Sigmoid colon (tissue), 4 donors: Measurements from ENCODE around the gene HPCAL1.

ENCODE experiments used
- EP300 ChIP-seq, 4 donors: sonication (generic); formaldehyde crosslinking; IDR thresholded peaks; one replicate each; pipeline ENCODE4 v1.6.1; 2017; ENCODE audit warnings: antibody characterized with exemption in 4 of 4
- POLR2A ChIP-seq, 2 donors: fragments of 450-650 bp; IDR thresholded peaks; one replicate each; pipeline ENCODE4 v1.6.1; 2016; ENCODE audit warnings: antibody characterized with exemption in 2 of 2, mild to moderate bottlenecking in 2 of 2, moderate library complexity in 2 of 2
- POLR2AphosphoS5 ChIP-seq, 4 donors: sonication (generic); formaldehyde crosslinking; IDR thresholded peaks; one replicate each; pipeline ENCODE4 v1.6.1; 2017; ENCODE audit warnings: antibody characterized with exemption in 4 of 4
- TF ChIP-seq, protein P1 (sequence below), 4 experiments: fragments of 450-650 bp in 3 of 4; fragments of 200-600 bp in 1 of 4; IDR thresholded peaks; one replicate each; pipeline ENCODE4 v1.5.1; 2016 to 2019; ENCODE audit warnings: antibody characterized with exemption in 4 of 4, mild to moderate bottlenecking in 3 of 4, moderate library complexity in 2 of 4

DNA sequence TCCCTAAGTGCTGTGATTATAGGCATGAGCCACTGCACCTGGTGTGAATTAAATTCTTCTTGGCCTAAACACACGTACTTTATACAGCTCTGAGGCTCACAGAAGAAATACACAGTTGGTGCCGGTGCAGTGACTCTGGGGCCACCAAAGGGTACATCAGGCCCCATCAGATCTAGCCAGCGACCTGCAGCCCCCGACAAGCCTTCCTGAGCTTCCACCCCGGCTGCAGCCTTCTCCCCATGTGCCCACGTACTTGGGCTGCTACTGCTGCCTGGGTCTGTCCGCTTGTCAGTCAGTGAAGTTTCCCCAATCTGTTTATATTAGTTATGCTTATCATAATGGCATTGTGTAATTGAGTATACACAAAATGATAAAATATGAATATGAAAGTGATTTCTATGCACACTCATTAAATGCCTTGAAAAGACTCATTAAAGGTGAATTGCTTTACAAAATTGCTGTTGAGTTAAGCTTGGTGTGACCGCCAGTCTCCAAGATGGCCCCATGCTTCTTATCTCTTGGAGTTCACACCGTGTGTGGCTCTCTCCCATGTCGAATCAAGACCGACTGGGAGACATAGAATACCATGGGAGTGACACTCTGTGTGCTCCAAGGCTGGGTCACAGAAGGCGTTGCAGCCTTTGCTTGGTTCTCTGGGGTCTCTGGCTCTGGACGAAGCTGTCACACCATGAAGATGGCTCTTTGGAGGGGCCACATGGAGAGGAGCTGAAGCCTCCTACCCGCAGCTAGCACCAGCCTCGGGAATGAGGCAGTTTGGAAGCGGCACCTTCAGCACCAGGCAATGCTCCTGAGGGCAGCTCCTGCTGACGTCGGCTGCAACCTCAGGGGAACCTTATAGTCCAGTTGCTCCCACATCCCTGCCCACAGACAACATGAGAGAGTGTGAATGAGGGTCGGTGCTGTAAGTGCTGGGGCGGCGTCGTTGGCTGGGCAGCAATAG, 29.2 kb upstream of the HPCAL1 start:
- TF ChIP-seq, protein P1, sequence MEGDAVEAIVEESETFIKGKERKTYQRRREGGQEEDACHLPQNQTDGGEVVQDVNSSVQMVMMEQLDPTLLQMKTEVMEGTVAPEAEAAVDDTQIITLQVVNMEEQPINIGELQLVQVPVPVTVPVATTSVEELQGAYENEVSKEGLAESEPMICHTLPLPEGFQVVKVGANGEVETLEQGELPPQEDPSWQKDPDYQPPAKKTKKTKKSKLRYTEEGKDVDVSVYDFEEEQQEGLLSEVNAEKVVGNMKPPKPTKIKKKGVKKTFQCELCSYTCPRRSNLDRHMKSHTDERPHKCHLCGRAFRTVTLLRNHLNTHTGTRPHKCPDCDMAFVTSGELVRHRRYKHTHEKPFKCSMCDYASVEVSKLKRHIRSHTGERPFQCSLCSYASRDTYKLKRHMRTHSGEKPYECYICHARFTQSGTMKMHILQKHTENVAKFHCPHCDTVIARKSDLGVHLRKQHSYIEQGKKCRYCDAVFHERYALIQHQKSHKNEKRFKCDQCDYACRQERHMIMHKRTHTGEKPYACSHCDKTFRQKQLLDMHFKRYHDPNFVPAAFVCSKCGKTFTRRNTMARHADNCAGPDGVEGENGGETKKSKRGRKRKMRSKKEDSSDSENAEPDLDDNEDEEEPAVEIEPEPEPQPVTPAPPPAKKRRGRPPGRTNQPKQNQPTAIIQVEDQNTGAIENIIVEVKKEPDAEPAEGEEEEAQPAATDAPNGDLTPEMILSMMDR (IDR thresholded peaks at IDR 0.05): no peak
- TF ChIP-seq POLR2A (IDR thresholded peaks at IDR 0.05) (no peak), POLR2AphosphoS5 (IDR thresholded peaks at IDR 0.05) (no peak), EP300 (IDR thresholded peaks at IDR 0.05) (no peak)
